DND-41 (cell line): ENCODE measurements around the gene SERTM2.

ENCODE experiments used
- ATAC-seq: fragments of 200-7000 bp; cut with Tn5 transposase; 3 replicates; pipeline ENCODE4 v1.9.1; 2021; ENCODE audit warnings: low read depth; ENCODE audit not compliant: insufficient read depth
- DNase-seq: peaks from one replicate; pipeline ENCODE4 v3.0.0-alpha.2; 2020
- H2AFZ ChIP-seq: 2 replicates; pipeline ENCODE4 v1.6.0; 2012; ENCODE audit warnings: low read depth, low read length
- H3K27ac ChIP-seq: 2 replicates; pipeline ENCODE4 v1.5.1; 2012; ENCODE audit warnings: low read length, inconsistent platforms
- H3K27me3 ChIP-seq: fragments of 200-600 bp; sonication (generic); 2 replicates; pipeline ENCODE4 v1.6.0; 2012; ENCODE audit warnings: low read length, mild to moderate bottlenecking, inconsistent platforms; ENCODE audit not compliant: insufficient read depth, poor library complexity
- H3K36me3 ChIP-seq: 2 replicates; pipeline ENCODE4 v1.5.1; 2012; ENCODE audit warnings: low read length, inconsistent platforms; ENCODE audit not compliant: insufficient read depth
- H3K4me1 ChIP-seq: 2 replicates; pipeline ENCODE4 v1.5.1; 2012; ENCODE audit warnings: mild to moderate bottlenecking, low read length; ENCODE audit not compliant: insufficient read depth
- H3K4me2 ChIP-seq: 2 replicates; pipeline ENCODE4 v1.6.0; 2012; ENCODE audit warnings: mild to moderate bottlenecking, moderate library complexity, low read length, inconsistent platforms; ENCODE audit not compliant: insufficient read depth
- H3K4me3 ChIP-seq, 2 experiments: fragments of 200-600 bp in 1 of 2; shearing (Covaris generic) in 1 of 2; 2 replicates each; pipeline ENCODE4 v1.5.1; 2012 to 2016; ENCODE audit warnings: inconsistent platforms in 2 of 2, low read length in 2 of 2, mild to moderate bottlenecking in 2 of 2, low read depth in 1 of 2, moderate library complexity in 1 of 2
- H3K79me2 ChIP-seq: 2 replicates; pipeline ENCODE4 v1.6.0; 2012; ENCODE audit warnings: low read length, inconsistent platforms; ENCODE audit not compliant: insufficient read depth
- H3K9ac ChIP-seq: 2 replicates; pipeline ENCODE4 v1.6.0; 2012; ENCODE audit warnings: low read depth, mild to moderate bottlenecking, inconsistent platforms, low read length, moderate library complexity
- H3K9me3 ChIP-seq: 2 replicates; pipeline ENCODE4 v1.5.1; 2012; ENCODE audit warnings: low read length, moderate library complexity, mild to moderate bottlenecking, inconsistent platforms; ENCODE audit not compliant: insufficient read depth, severe bottlenecking
- H4K20me1 ChIP-seq: 2 replicates; pipeline ENCODE4 v1.6.0; 2012; ENCODE audit warnings: low read length; ENCODE audit not compliant: insufficient read depth
- EZH2 ChIP-seq: IDR thresholded peaks from 3 replicates; pipeline ENCODE4 v1.6.1; 2012; ENCODE audit warnings: borderline replicate concordance, low read depth, mild to moderate bottlenecking, moderate library complexity, low read length, inconsistent platforms; ENCODE audit not compliant: severe bottlenecking
- TF ChIP-seq, protein P1 (sequence below): IDR thresholded peaks from 2 replicates; pipeline ENCODE4 v1.5.1; 2012; ENCODE audit warnings: borderline replicate concordance, low read length, moderate library complexity, mild to moderate bottlenecking; ENCODE audit not compliant: poor library complexity, severe bottlenecking; ENCODE audit errors: extremely low read depth

SERTM2 gene

DNA sequence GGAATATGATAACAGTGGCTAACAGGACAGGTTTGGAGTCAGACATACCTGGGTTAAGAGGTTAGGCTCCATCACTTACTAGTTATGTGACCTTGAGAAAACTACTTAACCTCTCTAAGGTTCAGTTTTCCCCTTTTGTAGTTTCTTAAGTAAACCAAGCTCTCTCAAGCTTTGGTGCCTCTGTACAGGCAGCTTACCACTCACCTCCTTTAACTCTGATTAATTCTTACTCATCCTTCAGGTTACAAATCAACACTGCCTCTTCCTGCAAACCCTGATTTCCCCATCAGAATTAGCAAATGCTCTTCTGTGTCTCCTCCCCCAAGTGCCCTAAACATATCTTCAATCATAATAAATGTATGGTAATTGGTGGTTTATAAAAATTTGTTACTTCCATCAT lies 3.5 kb upstream of the SERTM2 start:
- no peaks in the 10 kb centered on the region for H3K4me1 ChIP-seq
- DNase-seq (no peak), ATAC-seq (no peak)
- H3K27ac ChIP-seq: no peak overlapping the region
- no peaks in the 10 kb centered on the region for H3K9me3 ChIP-seq
- H2AFZ ChIP-seq: no peak overlapping the region
- H3K79me2 ChIP-seq: no peaks in the 10 kb centered on the region
- H3K27me3 ChIP-seq: no peaks in the 10 kb centered on the region
- H3K4me2 ChIP-seq: no peak overlapping the region
- no peak for TF ChIP-seq EZH2
- TF ChIP-seq, protein P1, sequence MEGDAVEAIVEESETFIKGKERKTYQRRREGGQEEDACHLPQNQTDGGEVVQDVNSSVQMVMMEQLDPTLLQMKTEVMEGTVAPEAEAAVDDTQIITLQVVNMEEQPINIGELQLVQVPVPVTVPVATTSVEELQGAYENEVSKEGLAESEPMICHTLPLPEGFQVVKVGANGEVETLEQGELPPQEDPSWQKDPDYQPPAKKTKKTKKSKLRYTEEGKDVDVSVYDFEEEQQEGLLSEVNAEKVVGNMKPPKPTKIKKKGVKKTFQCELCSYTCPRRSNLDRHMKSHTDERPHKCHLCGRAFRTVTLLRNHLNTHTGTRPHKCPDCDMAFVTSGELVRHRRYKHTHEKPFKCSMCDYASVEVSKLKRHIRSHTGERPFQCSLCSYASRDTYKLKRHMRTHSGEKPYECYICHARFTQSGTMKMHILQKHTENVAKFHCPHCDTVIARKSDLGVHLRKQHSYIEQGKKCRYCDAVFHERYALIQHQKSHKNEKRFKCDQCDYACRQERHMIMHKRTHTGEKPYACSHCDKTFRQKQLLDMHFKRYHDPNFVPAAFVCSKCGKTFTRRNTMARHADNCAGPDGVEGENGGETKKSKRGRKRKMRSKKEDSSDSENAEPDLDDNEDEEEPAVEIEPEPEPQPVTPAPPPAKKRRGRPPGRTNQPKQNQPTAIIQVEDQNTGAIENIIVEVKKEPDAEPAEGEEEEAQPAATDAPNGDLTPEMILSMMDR: no peak
- no peak overlapping the region for H3K4me3 ChIP-seq
- no peaks in the 10 kb centered on the region for H3K36me3 ChIP-seq
- no peak overlapping the region for H3K9ac ChIP-seq
- no peaks in the 10 kb centered on the region for H4K20me1 ChIP-seq

DNA sequence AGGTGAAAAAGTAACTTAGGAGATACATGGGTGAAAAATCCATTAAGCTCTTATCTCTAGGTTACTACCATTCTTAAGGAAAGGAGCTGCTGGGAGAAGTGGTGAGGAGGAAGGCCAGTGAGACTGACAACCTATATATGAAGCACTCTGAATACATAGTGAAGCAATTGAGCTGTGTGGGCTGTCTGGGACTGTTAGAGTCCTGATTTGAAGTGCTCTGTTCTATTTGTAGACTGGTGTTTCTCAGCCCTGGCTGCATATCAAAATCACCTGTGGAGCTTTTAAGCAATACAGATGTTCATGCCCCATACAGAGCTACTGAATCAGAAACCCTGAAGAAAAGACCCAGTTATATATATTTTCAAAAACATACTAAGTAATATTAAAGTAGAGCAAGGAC lies 3.9 kb downstream of the SERTM2 start:
- TF ChIP-seq, protein P1: no peak
- no peak for TF ChIP-seq EZH2
- H3K36me3 ChIP-seq: no peaks in the 10 kb centered on the region
- DNase-seq (no peak), ATAC-seq (no peak)
- H3K9ac ChIP-seq: no peak overlapping the region
- no peaks in the 10 kb centered on the region for H3K9me3 ChIP-seq
- no peak overlapping the region for H3K4me3 ChIP-seq
- H3K79me2 ChIP-seq: no peaks in the 10 kb centered on the region
- no peaks in the 10 kb centered on the region for H4K20me1 ChIP-seq
- H3K27ac ChIP-seq: no peak overlapping the region
- no peaks in the 10 kb centered on the region for H3K27me3 ChIP-seq
- H3K4me2 ChIP-seq: no peak overlapping the region
- H3K4me1 ChIP-seq: no peaks in the 10 kb centered on the region
- no peak overlapping the region for H2AFZ ChIP-seq

DNA sequence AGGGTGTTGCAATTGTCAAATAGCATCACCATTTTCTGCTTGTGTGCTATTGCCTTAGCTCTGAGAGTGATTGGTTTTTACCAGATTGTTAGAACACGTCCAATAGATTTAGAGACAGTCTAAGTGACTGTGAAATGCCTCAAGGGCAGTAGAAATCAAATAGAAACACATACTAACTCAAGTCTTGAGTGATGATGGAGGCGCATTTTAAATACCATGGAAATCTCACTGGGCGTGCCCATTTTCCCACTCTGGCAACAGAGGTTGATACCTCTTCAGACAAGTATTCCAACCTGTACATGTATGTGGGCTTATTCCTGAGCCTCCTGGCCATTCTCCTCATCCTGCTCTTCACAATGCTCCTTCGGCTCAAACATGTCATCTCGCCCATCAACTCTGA lies 7.2 kb downstream of the SERTM2 start:
- Histone ChIP-seq H3K9ac (no peak overlapping the region), H3K79me2 (no peaks in the 10 kb centered on the region), H3K9me3 (no peaks in the 10 kb centered on the region), H3K27me3 (no peaks in the 10 kb centered on the region), H3K4me2 (no peak overlapping the region), H4K20me1 (no peaks in the 10 kb centered on the region), H3K4me1 (no peaks in the 10 kb centered on the region), H2AFZ (no peak overlapping the region), H3K4me3 (no peak overlapping the region), H3K36me3 (no peaks in the 10 kb centered on the region), H3K27ac (no peak overlapping the region)
- DNase-seq (no peak), ATAC-seq (no peak)
- no peak for TF ChIP-seq EZH2
- TF ChIP-seq, protein P1: no peak

DNA sequence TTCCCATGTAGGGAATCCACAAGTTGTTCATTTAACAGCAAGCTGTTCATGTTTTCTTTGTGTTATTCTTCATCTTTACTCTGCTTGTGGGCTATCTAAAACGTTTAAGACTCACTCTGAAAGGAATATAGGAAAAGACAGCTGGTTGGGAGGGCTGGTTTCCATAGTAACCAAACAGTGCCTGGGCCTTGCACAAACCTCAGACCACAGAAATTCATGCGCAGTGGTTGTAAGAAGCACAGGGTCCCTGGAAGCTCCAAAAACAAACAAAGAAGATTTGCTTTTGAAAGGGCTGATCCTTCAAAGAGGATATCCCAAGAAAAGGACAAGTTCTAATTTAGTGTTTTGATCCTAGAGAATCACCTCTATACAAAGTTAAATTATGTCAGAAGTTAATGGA lies 7.8 kb downstream of the SERTM2 start:
- H3K36me3 ChIP-seq: no peaks in the 10 kb centered on the region
- TF ChIP-seq, protein P1: no peak
- TF ChIP-seq EZH2: no peak
- no peak overlapping the region for H3K27ac ChIP-seq
- no peaks in the 10 kb centered on the region for H3K4me1 ChIP-seq
- H4K20me1 ChIP-seq: no peaks in the 10 kb centered on the region
- H3K79me2 ChIP-seq: no peaks in the 10 kb centered on the region
- no peak overlapping the region for H2AFZ ChIP-seq
- H3K9me3 ChIP-seq: no peaks in the 10 kb centered on the region
- ATAC-seq: peak; percentile 53; the same call in 1 of the 3 replicates
- no peak overlapping the region for H3K4me3 ChIP-seq
- H3K9ac ChIP-seq: no peak overlapping the region
- peak; percentile 13 for DNase-seq
- no peak overlapping the region for H3K4me2 ChIP-seq
- H3K27me3 ChIP-seq: no peaks in the 10 kb centered on the region
